HepG2 (cell line): ENCODE results near the gene SLC13A3. TPM values are rescaled to one million over a fixed set of nuclear protein-coding genes. Genes with fewer than 3 reads are reported as not detected.

Experiments used
- AKAP8 ChIP-seq: sonication (generic); formaldehyde crosslinking; IDR thresholded peaks from 2 replicates; pipeline ENCODE4 v1.5.1; 2020; ENCODE audit warnings: mild to moderate bottlenecking, missing genetic modification reagents
- ARHGAP35 ChIP-seq: sonication (generic); formaldehyde crosslinking; IDR thresholded peaks from 2 replicates; pipeline ENCODE4 v1.9.0; 2022; ENCODE audit warnings: mild to moderate bottlenecking, inconsistent platforms, moderate library complexity, missing genetic modification reagents, borderline replicate concordance
- GATAD2A ChIP-seq: IDR thresholded peaks from 2 replicates; pipeline ENCODE4 v1.6.1; 2016
- GPN1 ChIP-seq: sonication (generic); formaldehyde crosslinking; IDR thresholded peaks from 2 replicates; pipeline ENCODE4 v1.5.1; 2020; ENCODE audit warnings: missing genetic modification reagents, borderline replicate concordance
- HES4 ChIP-seq: sonication (generic); formaldehyde crosslinking; IDR thresholded peaks from 2 replicates; pipeline ENCODE4 v1.9.0; 2021; ENCODE audit warnings: mild to moderate bottlenecking, missing genetic modification reagents, borderline replicate concordance
- MEIS2 ChIP-seq: sonication (generic); formaldehyde crosslinking; IDR thresholded peaks from 2 replicates; pipeline ENCODE4 v1.9.0; 2021; ENCODE audit warnings: mild to moderate bottlenecking, missing genetic modification reagents
- NFYC ChIP-seq: IDR thresholded peaks from 2 replicates; pipeline ENCODE4 v1.6.1; 2016; ENCODE audit warnings: missing genetic modification reagents, missing compliant biosample characterization
- NONO ChIP-seq, 2 experiments: fragments of 450-650 bp in 1 of 2; sonication (generic) in 1 of 2; formaldehyde crosslinking in 1 of 2; IDR thresholded peaks in 1 of 2; conservative IDR thresholded peaks in 1 of 2; 2 replicates each; pipeline versions ENCODE4 v1.6.1 to v1.8.0; 2017 to 2022; ENCODE audit warnings: mild to moderate bottlenecking in 1 of 2, missing genetic modification reagents in 1 of 2, moderate library complexity in 1 of 2
- RBM22 ChIP-seq: fragments of 200-400 bp; formaldehyde crosslinking; optimal IDR thresholded peaks from 2 replicates; pipeline ENCODE3; 2017; ENCODE audit warnings: mild to moderate bottlenecking, low read length, moderate library complexity
- ZFP62 ChIP-seq: sonication (generic); formaldehyde crosslinking; IDR thresholded peaks from 2 replicates; pipeline ENCODE4 v1.4.0; 2020; ENCODE audit warnings: missing genetic modification reagents
- ZNF431 ChIP-seq: sonication (generic); formaldehyde crosslinking; IDR thresholded peaks from 2 replicates; pipeline ENCODE4 v1.9.0; 2022; ENCODE audit warnings: missing genetic modification reagents, low read depth, mild to moderate bottlenecking, borderline replicate concordance
- ZNF792 ChIP-seq: IDR thresholded peaks from 2 replicates; pipeline ENCODE4 v1.6.1; 2016
- polyA plus RNA-seq, 8 experiments: library from polyadenylated mRNA; depleted of rRNA in 3 of 8; stranded (reverse) in 7 of 8; unstranded in 1 of 8; fragments of >200 nt; fragmentation: Illumina TruSeq in 4 of 8; extraction: Trizol in 4 of 8; gene quantifications; 2 replicates each; pipeline versions ENCODE4 v1.2.1 to v1.2.3, GENCODE V29; 2011 to 2016; ENCODE audit warnings: low read depth in 4 of 8, missing spikeins in 1 of 8, mixed read lengths in 1 of 8; ENCODE audit not compliant: insufficient read depth in 1 of 8
- total RNA-seq, 5 experiments: library from RNA; depleted of rRNA; stranded (reverse); fragments of >200 nt; fragmentation: Illumina TruSeq; extraction: Trizol; gene quantifications; 2 replicates each; pipeline ENCODE4 v1.2.3, GENCODE V29; 2016; ENCODE audit warnings: low read depth in 1 of 5
- TF ChIP-seq, protein P1 (sequence below): sonication (generic); formaldehyde crosslinking; IDR thresholded peaks from 2 replicates; pipeline ENCODE4 v1.4.0; 2020; ENCODE audit warnings: missing genetic modification reagents, borderline replicate concordance
- TF ChIP-seq, protein P2 (sequence below): sonication (generic); formaldehyde crosslinking; IDR thresholded peaks from 2 replicates; pipeline ENCODE4 v1.4.0; 2020; ENCODE audit warnings: missing genetic modification reagents
- TF ChIP-seq, protein P3 (sequence below): sonication (generic); formaldehyde crosslinking; IDR thresholded peaks from 2 replicates; pipeline ENCODE4 v1.4.0; 2020; ENCODE audit warnings: missing genetic modification reagents, borderline replicate concordance
- TF ChIP-seq, protein P4 (sequence below): sonication (generic); formaldehyde crosslinking; conservative IDR thresholded peaks from 2 replicates; pipeline ENCODE4 v1.5.0; 2020; ENCODE audit warnings: missing genetic modification reagents
- TF ChIP-seq, protein P5 (sequence below): sonication (generic); formaldehyde crosslinking; IDR thresholded peaks from 2 replicates; pipeline ENCODE4 v1.8.0; 2022; ENCODE audit warnings: mild to moderate bottlenecking, missing genetic modification reagents

SLC13A3 gene
- total and polyA plus RNA-seq, 2 of the 13 experiments (the other 11 are each of a cell fraction or from before 2014, with no cell fraction given): 66.5 to 76.0 TPM

DNA sequence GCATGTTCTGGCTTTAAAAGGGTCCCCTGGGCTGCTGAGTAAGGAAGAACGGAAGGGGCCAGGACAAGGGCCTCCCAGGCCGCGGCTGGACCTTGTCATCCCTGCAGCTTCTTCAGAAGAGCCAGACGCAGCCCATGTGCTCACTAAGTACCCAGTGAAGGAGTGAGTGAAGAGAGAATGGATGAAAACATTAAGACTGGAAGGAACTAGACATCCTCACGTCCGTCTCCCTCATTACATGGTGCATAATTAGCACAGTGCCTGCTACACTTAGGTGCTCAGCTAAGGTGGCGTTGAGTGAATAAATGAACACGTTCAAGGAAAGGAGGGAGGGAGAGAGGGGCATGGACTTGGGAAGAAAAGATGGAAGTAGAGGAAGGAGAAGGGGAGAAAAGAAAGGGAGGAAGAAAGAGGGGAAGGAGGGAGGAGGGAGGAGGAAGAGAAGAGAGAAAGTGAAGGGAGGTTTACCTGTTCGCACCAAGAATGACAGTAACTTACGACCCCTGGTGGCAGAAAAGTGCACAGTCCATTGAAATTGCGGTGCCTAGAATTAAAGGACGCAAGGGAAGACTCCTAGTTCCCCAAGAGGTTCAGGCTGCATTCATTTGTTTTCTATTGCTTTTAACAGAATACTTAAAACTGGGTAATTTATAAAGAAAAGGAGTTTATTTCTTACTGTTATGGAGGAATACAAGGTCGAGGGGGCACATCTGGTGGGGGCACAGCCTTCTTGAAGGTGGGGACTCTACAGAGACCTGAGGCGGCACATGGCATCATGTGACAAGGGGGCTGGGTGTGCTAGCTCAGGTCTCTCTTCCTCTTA lies 30.0 kb upstream of the SLC13A3 start (continued):
- TF ChIP-seq, protein P1, sequence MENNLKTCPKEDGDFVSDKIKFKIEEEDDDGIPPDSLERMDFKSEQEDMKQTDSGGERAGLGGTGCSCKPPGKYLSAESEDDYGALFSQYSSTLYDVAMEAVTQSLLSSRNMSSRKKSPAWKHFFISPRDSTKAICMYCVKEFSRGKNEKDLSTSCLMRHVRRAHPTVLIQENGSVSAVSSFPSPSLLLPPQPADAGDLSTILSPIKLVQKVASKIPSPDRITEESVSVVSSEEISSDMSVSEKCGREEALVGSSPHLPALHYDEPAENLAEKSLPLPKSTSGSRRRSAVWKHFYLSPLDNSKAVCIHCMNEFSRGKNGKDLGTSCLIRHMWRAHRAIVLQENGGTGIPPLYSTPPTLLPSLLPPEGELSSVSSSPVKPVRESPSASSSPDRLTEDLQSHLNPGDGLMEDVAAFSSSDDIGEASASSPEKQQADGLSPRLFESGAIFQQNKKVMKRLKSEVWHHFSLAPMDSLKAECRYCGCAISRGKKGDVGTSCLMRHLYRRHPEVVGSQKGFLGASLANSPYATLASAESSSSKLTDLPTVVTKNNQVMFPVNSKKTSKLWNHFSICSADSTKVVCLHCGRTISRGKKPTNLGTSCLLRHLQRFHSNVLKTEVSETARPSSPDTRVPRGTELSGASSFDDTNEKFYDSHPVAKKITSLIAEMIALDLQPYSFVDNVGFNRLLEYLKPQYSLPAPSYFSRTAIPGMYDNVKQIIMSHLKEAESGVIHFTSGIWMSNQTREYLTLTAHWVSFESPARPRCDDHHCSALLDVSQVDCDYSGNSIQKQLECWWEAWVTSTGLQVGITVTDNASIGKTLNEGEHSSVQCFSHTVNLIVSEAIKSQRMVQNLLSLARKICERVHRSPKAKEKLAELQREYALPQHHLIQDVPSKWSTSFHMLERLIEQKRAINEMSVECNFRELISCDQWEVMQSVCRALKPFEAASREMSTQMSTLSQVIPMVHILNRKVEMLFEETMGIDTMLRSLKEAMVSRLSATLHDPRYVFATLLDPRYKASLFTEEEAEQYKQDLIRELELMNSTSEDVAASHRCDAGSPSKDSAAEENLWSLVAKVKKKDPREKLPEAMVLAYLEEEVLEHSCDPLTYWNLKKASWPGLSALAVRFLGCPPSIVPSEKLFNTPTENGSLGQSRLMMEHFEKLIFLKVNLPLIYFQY (CRISPR knock-in tag): 0 out of 2 replicates have a peak, but pooled peaks have one; percentile 60
- TF ChIP-seq ZNF792 (CRISPR knock-in tag): peak; percentile 69; the same call in 1 of the 2 replicates
- no peak for TF ChIP-seq GPN1
- TF ChIP-seq RBM22: no peak
- TF ChIP-seq, protein P2, sequence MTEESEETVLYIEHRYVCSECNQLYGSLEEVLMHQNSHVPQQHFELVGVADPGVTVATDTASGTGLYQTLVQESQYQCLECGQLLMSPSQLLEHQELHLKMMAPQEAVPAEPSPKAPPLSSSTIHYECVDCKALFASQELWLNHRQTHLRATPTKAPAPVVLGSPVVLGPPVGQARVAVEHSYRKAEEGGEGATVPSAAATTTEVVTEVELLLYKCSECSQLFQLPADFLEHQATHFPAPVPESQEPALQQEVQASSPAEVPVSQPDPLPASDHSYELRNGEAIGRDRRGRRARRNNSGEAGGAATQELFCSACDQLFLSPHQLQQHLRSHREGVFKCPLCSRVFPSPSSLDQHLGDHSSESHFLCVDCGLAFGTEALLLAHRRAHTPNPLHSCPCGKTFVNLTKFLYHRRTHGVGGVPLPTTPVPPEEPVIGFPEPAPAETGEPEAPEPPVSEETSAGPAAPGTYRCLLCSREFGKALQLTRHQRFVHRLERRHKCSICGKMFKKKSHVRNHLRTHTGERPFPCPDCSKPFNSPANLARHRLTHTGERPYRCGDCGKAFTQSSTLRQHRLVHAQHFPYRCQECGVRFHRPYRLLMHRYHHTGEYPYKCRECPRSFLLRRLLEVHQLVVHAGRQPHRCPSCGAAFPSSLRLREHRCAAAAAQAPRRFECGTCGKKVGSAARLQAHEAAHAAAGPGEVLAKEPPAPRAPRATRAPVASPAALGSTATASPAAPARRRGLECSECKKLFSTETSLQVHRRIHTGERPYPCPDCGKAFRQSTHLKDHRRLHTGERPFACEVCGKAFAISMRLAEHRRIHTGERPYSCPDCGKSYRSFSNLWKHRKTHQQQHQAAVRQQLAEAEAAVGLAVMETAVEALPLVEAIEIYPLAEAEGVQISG (CRISPR knock-in tag): no peak
- no peak for TF ChIP-seq HES4 (CRISPR knock-in tag)
- TF ChIP-seq, protein P3, sequence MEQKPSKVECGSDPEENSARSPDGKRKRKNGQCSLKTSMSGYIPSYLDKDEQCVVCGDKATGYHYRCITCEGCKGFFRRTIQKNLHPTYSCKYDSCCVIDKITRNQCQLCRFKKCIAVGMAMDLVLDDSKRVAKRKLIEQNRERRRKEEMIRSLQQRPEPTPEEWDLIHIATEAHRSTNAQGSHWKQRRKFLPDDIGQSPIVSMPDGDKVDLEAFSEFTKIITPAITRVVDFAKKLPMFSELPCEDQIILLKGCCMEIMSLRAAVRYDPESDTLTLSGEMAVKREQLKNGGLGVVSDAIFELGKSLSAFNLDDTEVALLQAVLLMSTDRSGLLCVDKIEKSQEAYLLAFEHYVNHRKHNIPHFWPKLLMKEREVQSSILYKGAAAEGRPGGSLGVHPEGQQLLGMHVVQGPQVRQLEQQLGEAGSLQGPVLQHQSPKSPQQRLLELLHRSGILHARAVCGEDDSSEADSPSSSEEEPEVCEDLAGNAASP (CRISPR knock-in tag): peak; percentile 82
- TF ChIP-seq ZFP62 (CRISPR knock-in tag): no peak
- TF ChIP-seq, protein P4, sequence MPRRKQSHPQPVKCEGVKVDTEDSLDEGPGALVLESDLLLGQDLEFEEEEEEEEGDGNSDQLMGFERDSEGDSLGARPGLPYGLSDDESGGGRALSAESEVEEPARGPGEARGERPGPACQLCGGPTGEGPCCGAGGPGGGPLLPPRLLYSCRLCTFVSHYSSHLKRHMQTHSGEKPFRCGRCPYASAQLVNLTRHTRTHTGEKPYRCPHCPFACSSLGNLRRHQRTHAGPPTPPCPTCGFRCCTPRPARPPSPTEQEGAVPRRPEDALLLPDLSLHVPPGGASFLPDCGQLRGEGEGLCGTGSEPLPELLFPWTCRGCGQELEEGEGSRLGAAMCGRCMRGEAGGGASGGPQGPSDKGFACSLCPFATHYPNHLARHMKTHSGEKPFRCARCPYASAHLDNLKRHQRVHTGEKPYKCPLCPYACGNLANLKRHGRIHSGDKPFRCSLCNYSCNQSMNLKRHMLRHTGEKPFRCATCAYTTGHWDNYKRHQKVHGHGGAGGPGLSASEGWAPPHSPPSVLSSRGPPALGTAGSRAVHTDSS (CRISPR knock-in tag): no peak
- TF ChIP-seq GATAD2A (CRISPR knock-in tag): peak; percentile 60
- TF ChIP-seq MEIS2 (CRISPR knock-in tag): 0 out of 2 replicates have a peak, but pooled peaks have one; percentile 37
- no peak for TF ChIP-seq ARHGAP35 (CRISPR knock-in tag)
- TF ChIP-seq AKAP8: no peak
- no peak for TF ChIP-seq ZNF431
- no peak for TF ChIP-seq NFYC
- no peak for TF ChIP-seq NONO (IDR thresholded peaks at IDR 0.05)
- TF ChIP-seq NONO (CRISPR knock-in tag; conservative IDR thresholded peaks at IDR 0.05): peak; percentile 13; the same call in 1 of the 2 replicates
- TF ChIP-seq, protein P5, sequence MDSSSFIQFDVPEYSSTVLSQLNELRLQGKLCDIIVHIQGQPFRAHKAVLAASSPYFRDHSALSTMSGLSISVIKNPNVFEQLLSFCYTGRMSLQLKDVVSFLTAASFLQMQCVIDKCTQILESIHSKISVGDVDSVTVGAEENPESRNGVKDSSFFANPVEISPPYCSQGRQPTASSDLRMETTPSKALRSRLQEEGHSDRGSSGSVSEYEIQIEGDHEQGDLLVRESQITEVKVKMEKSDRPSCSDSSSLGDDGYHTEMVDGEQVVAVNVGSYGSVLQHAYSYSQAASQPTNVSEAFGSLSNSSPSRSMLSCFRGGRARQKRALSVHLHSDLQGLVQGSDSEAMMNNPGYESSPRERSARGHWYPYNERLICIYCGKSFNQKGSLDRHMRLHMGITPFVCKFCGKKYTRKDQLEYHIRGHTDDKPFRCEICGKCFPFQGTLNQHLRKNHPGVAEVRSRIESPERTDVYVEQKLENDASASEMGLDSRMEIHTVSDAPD (CRISPR knock-in tag): no peak
